ENCODE measurements around the gene ALG3. TPM values are rescaled to one million over a fixed set of nuclear protein-coding genes. Genes with fewer than 3 reads are reported as not detected.

The ALG3 gene
- total RNA-seq, 1 experiment from 2014 or later, result 62.2 TPM

DNA sequence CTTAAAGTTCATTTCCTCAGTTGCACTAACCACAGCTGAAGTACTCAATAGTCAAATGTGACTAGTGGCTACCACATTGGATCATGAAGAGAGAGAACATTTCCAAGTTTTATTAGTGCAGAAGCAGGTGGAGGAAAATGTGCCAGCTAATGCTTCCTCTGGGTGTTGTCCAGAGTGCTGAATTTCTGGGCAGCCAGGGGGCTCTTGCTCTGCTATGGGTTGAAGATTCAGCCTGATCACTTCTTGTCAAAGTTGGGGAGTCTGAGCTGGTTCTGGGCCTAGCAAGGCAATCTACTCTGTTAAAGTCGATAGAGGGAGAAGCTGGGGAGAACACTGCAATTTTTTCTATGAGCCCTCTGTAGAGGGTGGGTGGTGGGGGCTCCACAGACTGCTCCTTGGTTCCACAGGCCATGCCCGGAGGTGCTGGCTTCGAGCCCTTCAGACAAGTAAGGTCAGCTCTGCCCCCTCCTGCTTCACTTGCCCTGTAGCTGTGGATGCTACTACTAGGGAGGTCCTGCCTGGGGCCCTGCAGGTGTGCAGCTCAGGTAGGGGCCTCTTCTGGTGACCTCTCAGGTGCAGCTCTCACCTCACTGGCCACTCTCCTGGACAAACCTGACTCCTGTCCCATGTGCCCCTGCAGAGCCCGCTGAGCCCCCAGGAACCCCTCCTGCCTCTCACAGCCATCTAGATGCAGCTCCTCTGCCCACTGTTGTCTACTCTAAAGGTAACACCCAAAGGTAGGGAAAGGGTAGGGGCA, 8.2 kb downstream of the ALG3 start:
- H3K79me1 ChIP-seq (ENCODE audit: insufficient read depth, low read depth, low read length, poor library complexity, severe bottlenecking), result no peaks in the 10 kb centered on the region
- H3K4me3 Mint-ChIP-seq, result no peak overlapping the region
- no peak overlapping the region for H2BK120ac ChIP-seq (ENCODE audit: low read depth, low read length, poor library complexity, severe bottlenecking)
- H3K4me1 ChIP-seq (ENCODE audit: insufficient read depth, low read length), result no peaks in the 10 kb centered on the region
- no peak overlapping the region for H2AK5ac ChIP-seq (ENCODE audit: insufficient read length, low read length)
- H3K4me1 Mint-ChIP-seq, result 0 out of 4 replicates have a peak, but pooled peaks cover 0 to 4% of the 10 kb centered on the region in 2 experiments
- no peak overlapping the region for H3K27ac ChIP-seq (ENCODE audit: insufficient read length, low read depth, low read length)
- no peak overlapping the region for H4K91ac ChIP-seq (ENCODE audit: insufficient read length, low read depth, low read length)
- no peaks in the 10 kb centered on the region for H3K27me3 ChIP-seq (ENCODE audit: insufficient read depth, low read length)
- H3K4me2 ChIP-seq (ENCODE audit: insufficient read depth, insufficient read length, low read length), result no peak overlapping the region
- no peak overlapping the region for H3K56ac ChIP-seq (ENCODE audit: insufficient read length, low read depth, low read length)
- peaks cover 1% of the 10 kb centered on the region; the same call in 1 of the 2 replicates for H3K27me3 Mint-ChIP-seq (ENCODE audit: low read depth)
- H4K5ac ChIP-seq (ENCODE audit: insufficient read length, low read depth, low read length), result no peak overlapping the region
- TF ChIP-seq, protein P1, sequence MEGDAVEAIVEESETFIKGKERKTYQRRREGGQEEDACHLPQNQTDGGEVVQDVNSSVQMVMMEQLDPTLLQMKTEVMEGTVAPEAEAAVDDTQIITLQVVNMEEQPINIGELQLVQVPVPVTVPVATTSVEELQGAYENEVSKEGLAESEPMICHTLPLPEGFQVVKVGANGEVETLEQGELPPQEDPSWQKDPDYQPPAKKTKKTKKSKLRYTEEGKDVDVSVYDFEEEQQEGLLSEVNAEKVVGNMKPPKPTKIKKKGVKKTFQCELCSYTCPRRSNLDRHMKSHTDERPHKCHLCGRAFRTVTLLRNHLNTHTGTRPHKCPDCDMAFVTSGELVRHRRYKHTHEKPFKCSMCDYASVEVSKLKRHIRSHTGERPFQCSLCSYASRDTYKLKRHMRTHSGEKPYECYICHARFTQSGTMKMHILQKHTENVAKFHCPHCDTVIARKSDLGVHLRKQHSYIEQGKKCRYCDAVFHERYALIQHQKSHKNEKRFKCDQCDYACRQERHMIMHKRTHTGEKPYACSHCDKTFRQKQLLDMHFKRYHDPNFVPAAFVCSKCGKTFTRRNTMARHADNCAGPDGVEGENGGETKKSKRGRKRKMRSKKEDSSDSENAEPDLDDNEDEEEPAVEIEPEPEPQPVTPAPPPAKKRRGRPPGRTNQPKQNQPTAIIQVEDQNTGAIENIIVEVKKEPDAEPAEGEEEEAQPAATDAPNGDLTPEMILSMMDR (conservative IDR thresholded peaks at IDR 0.05), result no peak
- H3K9me3 Mint-ChIP-seq, result no peaks in the 10 kb centered on the region
- no CpG with 5 or more reads among the region's 4 CpGs for WGBS (ENCODE audit: extremely low coverage, insufficient read length, low lambda C conversion rate)
- H2AFZ ChIP-seq (ENCODE audit: low read length), result no peak overlapping the region
- H2BK12ac ChIP-seq (ENCODE audit: insufficient read length, low read depth, low read length), result no peak overlapping the region
- H3K9ac ChIP-seq (ENCODE audit: extremely low read depth, insufficient read length, low read length), result no peak overlapping the region
- no peak overlapping the region for H4K8ac ChIP-seq (replicated peaks; ENCODE audit: insufficient read length, low read depth, low read length)
- H3K36me3 Mint-ChIP-seq (ENCODE audit: insufficient read depth in 1 of 3, low read depth in 3 of 3), result peaks cover 15 to 35% (median 32%) of the 10 kb centered on the region in 3 experiments
- H3K18ac ChIP-seq (ENCODE audit: insufficient read length, low read depth, low read length), result no peak overlapping the region
- DNase-seq, result no peak
- H3K27ac Mint-ChIP-seq, result no peak overlapping the region
- H2BK15ac ChIP-seq (ENCODE audit: low read depth, low read length), result no peak overlapping the region
- H4K20me1 ChIP-seq (ENCODE audit: control insufficient read depth, insufficient read depth, insufficient read length), result no peaks in the 10 kb centered on the region
- H3K23me2 ChIP-seq (ENCODE audit: insufficient read length, low read depth, low read length, poor library complexity, severe bottlenecking), result no peaks in the 10 kb centered on the region
- no peak overlapping the region for H2BK5ac ChIP-seq (ENCODE audit: insufficient read length, low read length)
- no peak overlapping the region for H3K14ac ChIP-seq (ENCODE audit: insufficient read depth, low read length)
- H2BK20ac ChIP-seq (ENCODE audit: low read depth, low read length, poor library complexity, severe bottlenecking), result no peak overlapping the region
- H3K9me3 ChIP-seq (ENCODE audit: control insufficient read depth, low read depth, low read length), result no peaks in the 10 kb centered on the region
- H3K79me2 ChIP-seq (ENCODE audit: insufficient read depth, low read length), result no peaks in the 10 kb centered on the region
- no peak overlapping the region for H3K4ac ChIP-seq (ENCODE audit: low read depth, low read length)
- no peak overlapping the region for H3T11ph ChIP-seq (ENCODE audit: low read length)
- H3K23ac ChIP-seq (ENCODE audit: insufficient read length, low read depth, low read length), result no peak overlapping the region
